ENCODE measurements around the gene SAMHD1. TPM values are rescaled to one million over a fixed set of nuclear protein-coding genes. Genes with fewer than 3 reads are reported as not detected.

Gene SAMHD1
- total RNA-seq, 2 experiments from 2014 or later: 222 to 229 TPM

GRCh38 chr20:36872852-36873251 is 78.7 kb downstream of the SAMHD1 start:
- no peak overlapping the region for H3K27ac Mint-ChIP-seq
- no peak overlapping the region for H3K4me3 Mint-ChIP-seq
- H3K27me3 Mint-ChIP-seq: no peaks in the 10 kb centered on the region
- peaks cover 4% of the 10 kb centered on the region for H3K4me1 Mint-ChIP-seq
- POLR2A ChIA-PET: interaction anchor here (1.2 kb wide), 1 partner anchor 9 kb away, joined by 6 read pairs; a partner anchor contains a TSS
- no peaks in the 10 kb centered on the region for H3K36me3 Mint-ChIP-seq
- no peaks in the 10 kb centered on the region for H3K9me3 Mint-ChIP-seq
- ATAC-seq (ENCODE audit: low read depth) (no peak), DNase-seq (no peak)

- Mint-ChIP-seq H3K4me3 (no peak overlapping the region), H3K36me3 (no peaks in the 10 kb centered on the region), H3K27me3 (no peaks in the 10 kb centered on the region), H3K4me1 (peaks cover 4% of the 10 kb centered on the region), H3K9me3 (no peaks in the 10 kb centered on the region), H3K27ac (no peak overlapping the region)
- POLR2A ChIA-PET: interaction anchor here (1.3 kb wide), 1 partner anchor 14 kb away, joined by 3 read pairs; no protein-coding TSS in a partner anchor
- no peak for DNase-seq
- ATAC-seq (ENCODE audit: low read depth): peak; percentile 52
Observed at GRCh38 chr20:36871640-36872570, 79.6 kb downstream of the SAMHD1 start.

GRCh38 chr20:36866681-36867495 is 84.6 kb downstream of the SAMHD1 start:
- peaks cover 19% of the 10 kb centered on the region for H3K27me3 Mint-ChIP-seq
- H3K36me3 Mint-ChIP-seq: no peaks in the 10 kb centered on the region
- no peak overlapping the region for H3K4me3 Mint-ChIP-seq
- no peaks in the 10 kb centered on the region for H3K9me3 Mint-ChIP-seq
- DNase-seq (no peak), ATAC-seq (ENCODE audit: low read depth) (no peak)
- H3K27ac Mint-ChIP-seq: no peak overlapping the region
- POLR2A ChIA-PET: no interaction called here
- H3K4me1 Mint-ChIP-seq: peaks cover 4% of the 10 kb centered on the region

- no peak overlapping the region for H3K4me3 Mint-ChIP-seq
- H3K27ac Mint-ChIP-seq: no peak overlapping the region
- H3K4me1 Mint-ChIP-seq: peaks cover 5% of the 10 kb centered on the region
- H3K9me3 Mint-ChIP-seq: no peaks in the 10 kb centered on the region
- POLR2A ChIA-PET: no interaction called here
- ATAC-seq (ENCODE audit: low read depth): no peak
- DNase-seq: no peak
- H3K36me3 Mint-ChIP-seq: no peaks in the 10 kb centered on the region
- peaks cover 24% of the 10 kb centered on the region for H3K27me3 Mint-ChIP-seq
Observed at GRCh38 chr20:36866164-36866563, 85.3 kb downstream of the SAMHD1 start.

- no peak overlapping the region for H3K4me3 Mint-ChIP-seq
- POLR2A ChIA-PET: no interaction called here
- no peaks in the 10 kb centered on the region for H3K9me3 Mint-ChIP-seq
- ATAC-seq (ENCODE audit: low read depth): no peak
- H3K36me3 Mint-ChIP-seq: no peaks in the 10 kb centered on the region
- no peak for DNase-seq
- H3K27ac Mint-ChIP-seq: no peak overlapping the region
- H3K27me3 Mint-ChIP-seq: peaks cover 25% of the 10 kb centered on the region
- H3K4me1 Mint-ChIP-seq: peaks cover 5% of the 10 kb centered on the region
Observed at GRCh38 chr20:36865861-36866149, 85.7 kb downstream of the SAMHD1 start.

- POLR2A ChIA-PET: no interaction called here
- peaks cover 5% of the 10 kb centered on the region for H3K4me1 Mint-ChIP-seq
- no peak overlapping the region for H3K27ac Mint-ChIP-seq
- peaks cover 25% of the 10 kb centered on the region for H3K27me3 Mint-ChIP-seq
- no peak for DNase-seq
- ATAC-seq (ENCODE audit: low read depth): no peak
- peak overlapping the region; percentile 86 for H3K4me3 Mint-ChIP-seq
- no peaks in the 10 kb centered on the region for H3K9me3 Mint-ChIP-seq
- H3K36me3 Mint-ChIP-seq: no peaks in the 10 kb centered on the region
Observed at GRCh38 chr20:36865076-36865860, 86.2 kb downstream of the SAMHD1 start.

GRCh38 chr20:36862857-36863668 is 88.4 kb downstream of the SAMHD1 start:
- H3K9me3 Mint-ChIP-seq: no peaks in the 10 kb centered on the region
- no peak overlapping the region for H3K4me3 Mint-ChIP-seq
- H3K36me3 Mint-ChIP-seq: no peaks in the 10 kb centered on the region
- no peak overlapping the region for H3K27ac Mint-ChIP-seq
- peaks cover 25% of the 10 kb centered on the region for H3K27me3 Mint-ChIP-seq
- DNase-seq: no peak
- POLR2A ChIA-PET: interaction anchor here (0.6 to 2.2 kb wide), 11 partner anchors 9 to 316 kb away, joined by 3 to 12 read pairs (median 4); partner anchors contain the start of genes DSN1, MROH8 and RPN2
- ATAC-seq (ENCODE audit: low read depth): no peak
- H3K4me1 Mint-ChIP-seq: peaks cover 8% of the 10 kb centered on the region

- DNase-seq: no peak
- no peak for ATAC-seq (ENCODE audit: low read depth)
- POLR2A ChIA-PET: interaction anchor here (2.2 kb wide), 1 partner anchor 27 kb away, joined by 12 read pairs; no protein-coding TSS in a partner anchor
- peak overlapping the region; percentile 36 for H3K4me3 Mint-ChIP-seq
- no peaks in the 10 kb centered on the region for H3K9me3 Mint-ChIP-seq
- H3K27ac Mint-ChIP-seq: no peak overlapping the region
- no peaks in the 10 kb centered on the region for H3K36me3 Mint-ChIP-seq
- H3K4me1 Mint-ChIP-seq: peaks cover 10% of the 10 kb centered on the region
- H3K27me3 Mint-ChIP-seq: peaks cover 25% of the 10 kb centered on the region
Observed at GRCh38 chr20:36861875-36862801, 89.4 kb downstream of the SAMHD1 start.

GRCh38 chr20:36861625-36861874 is 90.0 kb downstream of the SAMHD1 start:
- no peak for DNase-seq
- POLR2A ChIA-PET: interaction anchor here (1.2 kb wide), 1 partner anchor 26 kb away, joined by 5 read pairs; no protein-coding TSS in a partner anchor
- Mint-ChIP-seq H3K27me3 (peaks cover 25% of the 10 kb centered on the region), H3K36me3 (no peaks in the 10 kb centered on the region), H3K4me3 (peak overlapping the region; percentile 41), H3K4me1 (peaks cover 15% of the 10 kb centered on the region), H3K27ac (no peak overlapping the region), H3K9me3 (no peaks in the 10 kb centered on the region)
- ATAC-seq (ENCODE audit: low read depth): no peak

GRCh38 chr20:36860811-36861624 is 90.5 kb downstream of the SAMHD1 start:
- Mint-ChIP-seq H3K27me3 (peaks cover 22% of the 10 kb centered on the region), H3K9me3 (no peaks in the 10 kb centered on the region), H3K4me3 (peak overlapping the region; percentile 41), H3K4me1 (peaks cover 17% of the 10 kb centered on the region), H3K36me3 (no peaks in the 10 kb centered on the region), H3K27ac (no peak overlapping the region)
- POLR2A ChIA-PET: interaction anchor here (1.2 kb wide), 1 partner anchor 25 kb away, joined by 5 read pairs; no protein-coding TSS in a partner anchor
- ATAC-seq (ENCODE audit: low read depth) (no peak), DNase-seq (no peak)

- DNase-seq (no peak), ATAC-seq (ENCODE audit: low read depth) (no peak)
- Mint-ChIP-seq H3K27me3 (peaks cover 18% of the 10 kb centered on the region), H3K36me3 (no peaks in the 10 kb centered on the region), H3K27ac (no peak overlapping the region), H3K4me1 (peaks cover 19% of the 10 kb centered on the region), H3K9me3 (no peaks in the 10 kb centered on the region), H3K4me3 (no peak overlapping the region)
- POLR2A ChIA-PET: interaction anchor here (1.2 kb wide), 1 partner anchor 25 kb away, joined by 5 read pairs; no protein-coding TSS in a partner anchor
Observed at GRCh38 chr20:36860339-36860738, 91.2 kb downstream of the SAMHD1 start.

Data from activated naive CD8-positive, alpha-beta T cell treated with anti-CD3 and anti-CD28 coated beads, Interleukin-2, amount 10 ng/mL, durations not matched to agents 7 days and 5 days (primary cell).